CD1c-positive myeloid dendritic cell (primary cell): ENCODE results near the gene SNX24.

ENCODE experiments used
- DNase-seq: peaks from one replicate; pipeline ENCODE4 v3.0.0-alpha.2; 2016; ENCODE audit errors: extremely low spot score

SNX24 gene

DNA sequence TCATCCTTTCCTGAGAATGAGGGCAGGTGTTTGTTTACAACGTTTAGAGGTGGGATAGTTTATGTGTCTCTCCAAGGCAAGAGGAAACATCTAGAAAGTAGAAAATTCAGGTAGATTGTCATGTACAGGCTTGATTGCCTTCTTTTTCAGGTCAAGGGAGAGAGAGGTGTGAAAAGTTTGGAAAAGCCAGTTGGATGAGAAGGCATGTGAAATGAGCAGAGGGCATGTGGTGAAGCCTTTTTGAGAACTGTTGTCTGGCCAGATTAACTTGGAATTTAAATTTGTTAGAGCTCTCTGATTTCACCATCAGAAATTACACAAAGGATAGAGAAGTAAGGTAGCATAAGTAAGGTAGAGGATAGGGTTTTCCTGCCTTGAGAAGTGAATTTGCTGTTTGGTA is 74.6 kb downstream of the SNX24 start:
- no peak for DNase-seq

DNA sequence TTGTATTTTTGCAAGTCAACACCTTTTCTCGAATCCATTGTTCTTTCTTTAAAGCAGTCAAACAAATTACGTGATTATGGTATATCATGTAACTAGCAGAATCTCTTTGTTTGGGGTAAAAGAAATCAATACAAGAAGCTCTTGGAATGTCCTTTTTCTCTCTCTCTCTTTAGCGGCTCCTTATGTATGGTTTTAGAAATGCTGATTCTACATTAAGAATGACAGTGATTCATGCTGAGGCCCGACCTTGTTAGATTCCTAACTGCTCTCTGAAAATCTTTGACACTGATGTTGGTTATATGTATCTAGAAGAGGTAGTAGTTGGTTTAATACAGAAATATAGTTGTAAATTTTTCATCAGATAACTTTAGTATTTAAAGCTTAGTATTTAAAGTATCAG is 76.4 kb downstream of the SNX24 start:
- no peak for DNase-seq

DNA sequence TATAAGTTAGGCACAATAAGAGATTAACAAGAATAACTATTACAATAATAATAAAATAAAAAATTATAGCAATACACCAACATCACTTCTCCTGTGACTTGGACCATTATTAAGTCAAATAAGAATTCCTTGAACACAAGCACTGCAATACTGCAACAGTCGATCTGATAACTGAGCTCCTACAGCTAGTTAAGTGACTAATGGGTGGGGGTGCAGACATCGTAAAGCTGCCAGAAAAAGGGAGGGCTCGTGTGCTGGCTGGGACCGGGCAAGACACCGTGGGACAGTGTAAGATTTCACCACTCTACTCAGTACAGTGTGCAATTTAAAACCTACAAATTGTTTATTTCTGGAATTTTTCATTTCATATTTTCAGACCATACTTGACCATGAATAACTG is 78.8 kb downstream of the SNX24 start:
- DNase-seq = no peak

DNA sequence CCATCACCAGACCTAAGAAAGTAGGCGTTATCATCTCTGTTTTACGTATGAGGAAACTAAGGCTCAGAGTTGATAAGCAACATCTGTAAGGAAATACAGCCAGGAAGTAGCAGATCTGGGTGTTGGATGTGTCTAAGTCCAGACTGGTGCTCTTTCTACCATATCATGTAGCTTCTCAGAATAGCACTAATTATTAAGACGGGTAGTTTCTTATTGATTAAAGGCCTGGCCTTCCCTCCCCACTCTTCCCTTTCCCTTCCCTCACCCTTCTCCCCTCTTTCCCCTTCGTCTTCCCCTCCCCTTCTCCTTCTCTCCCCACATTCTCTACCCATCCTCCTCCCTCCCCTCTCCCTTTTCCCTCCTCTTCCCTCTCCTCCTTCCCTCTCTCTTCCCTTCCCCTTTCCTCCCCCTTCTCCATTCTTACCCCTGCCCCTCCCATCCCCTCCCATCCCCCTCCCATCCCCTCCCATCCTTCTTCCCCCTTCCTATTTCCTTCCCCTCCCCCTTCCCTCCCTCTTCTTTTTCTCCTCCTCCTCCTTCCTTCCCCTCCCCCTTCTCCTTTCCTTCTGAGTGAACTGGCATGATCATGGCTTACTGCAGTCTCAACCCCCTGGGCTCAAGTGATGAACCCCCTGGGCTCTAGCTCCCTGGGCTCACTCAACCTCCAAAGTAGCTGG is 79.4 kb downstream of the SNX24 start:
- no peak for DNase-seq

DNA sequence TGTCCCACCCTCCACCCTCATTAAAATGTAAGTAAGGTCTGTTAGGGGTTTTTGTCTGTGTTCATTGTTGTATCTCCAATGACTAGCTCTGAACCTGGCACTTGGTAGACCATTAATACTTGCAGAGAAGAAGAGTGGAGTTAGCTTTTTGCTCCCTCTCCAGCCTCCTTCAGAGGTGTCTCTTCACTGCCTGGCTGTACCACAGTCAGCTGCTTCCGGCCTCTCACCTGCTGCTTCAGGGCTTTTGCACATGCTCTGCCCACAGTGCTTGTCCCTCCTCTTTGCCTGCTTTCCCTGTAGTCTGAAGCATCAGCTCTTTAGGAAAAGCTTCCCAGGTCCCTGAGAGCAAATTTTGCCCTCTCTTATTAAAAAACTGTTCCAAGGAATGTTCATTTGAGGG is 83.6 kb downstream of the SNX24 start:
- no peak for DNase-seq

DNA sequence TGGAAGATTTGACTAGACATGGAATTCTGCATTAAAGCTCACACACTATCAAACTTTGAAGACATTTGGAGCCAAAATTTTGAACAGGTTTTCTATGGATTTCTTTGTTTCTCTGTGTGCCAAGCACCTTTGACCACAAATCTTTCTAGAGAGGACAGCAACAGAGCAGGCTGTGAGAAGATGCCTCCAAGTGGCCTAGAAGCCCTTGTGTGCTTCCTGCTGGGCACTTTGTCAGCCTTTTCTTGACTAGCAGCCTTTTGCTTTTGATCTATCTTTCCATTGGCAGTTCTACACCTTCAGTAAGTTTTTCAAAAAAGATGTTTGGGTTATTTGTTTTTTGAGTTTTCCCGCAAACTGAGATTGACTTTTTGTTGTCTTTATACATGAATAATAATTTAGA is 84.6 kb downstream of the SNX24 start:
- DNase-seq = no peak

DNA sequence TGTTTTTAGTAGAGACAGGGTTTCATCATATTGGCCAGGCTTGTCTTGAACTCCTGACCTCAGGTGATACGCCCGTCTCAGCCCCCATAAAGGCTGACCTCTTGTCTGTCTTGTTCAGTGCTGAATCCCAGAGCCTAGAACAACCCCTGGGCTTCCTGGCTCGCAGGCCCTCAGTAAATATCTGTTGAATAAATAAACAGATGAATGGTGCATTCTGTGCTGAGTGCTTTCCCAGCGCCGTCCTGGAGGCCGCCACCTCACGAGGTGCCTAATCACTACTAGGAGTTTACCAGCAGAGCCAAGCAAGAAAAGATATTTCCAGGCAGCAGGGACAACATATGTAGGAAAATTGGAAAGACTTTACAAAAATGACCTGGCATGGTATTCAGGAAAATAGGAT is 88.5 kb downstream of the SNX24 start:
- DNase-seq = no peak

DNA sequence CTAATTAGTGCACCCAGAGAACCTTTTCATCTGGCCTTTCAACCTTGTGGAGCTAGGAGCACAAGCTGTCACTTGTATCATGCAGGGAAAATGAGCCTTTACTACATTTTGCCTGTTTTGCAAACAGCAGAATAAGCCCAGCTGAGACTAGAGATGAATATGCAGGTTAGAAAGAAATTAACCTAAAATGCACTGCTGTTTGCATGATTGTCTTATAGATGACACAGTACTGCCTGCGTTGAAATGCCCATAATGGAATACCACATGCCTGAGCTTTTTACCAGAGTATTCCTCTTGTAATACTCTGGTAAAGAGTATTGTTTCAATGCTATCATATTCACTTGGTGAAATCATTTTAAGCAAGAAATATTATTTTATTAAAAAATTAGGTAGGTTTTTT is 90.7 kb downstream of the SNX24 start:
- no peak for DNase-seq

DNA sequence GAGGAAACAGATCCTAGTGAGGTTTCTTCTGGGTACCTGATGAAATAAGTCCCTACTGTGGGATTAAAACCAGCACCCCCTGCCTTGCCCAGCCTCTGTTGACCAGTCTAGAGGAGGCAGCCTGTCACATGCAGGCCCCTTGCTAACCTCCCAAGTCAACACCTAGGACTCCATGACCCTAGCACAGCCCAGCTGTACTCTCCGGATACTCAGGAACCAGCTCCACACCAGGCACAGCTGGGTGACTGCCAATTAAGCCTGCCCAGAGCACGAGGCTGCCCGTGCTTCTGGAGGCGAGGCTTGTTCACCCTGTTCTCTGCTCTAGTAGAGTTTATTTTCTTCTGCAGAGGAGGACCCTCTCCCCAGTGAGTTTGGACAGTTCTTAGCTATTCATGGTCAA is 92.5 kb downstream of the SNX24 start:
- DNase-seq = no peak

DNA sequence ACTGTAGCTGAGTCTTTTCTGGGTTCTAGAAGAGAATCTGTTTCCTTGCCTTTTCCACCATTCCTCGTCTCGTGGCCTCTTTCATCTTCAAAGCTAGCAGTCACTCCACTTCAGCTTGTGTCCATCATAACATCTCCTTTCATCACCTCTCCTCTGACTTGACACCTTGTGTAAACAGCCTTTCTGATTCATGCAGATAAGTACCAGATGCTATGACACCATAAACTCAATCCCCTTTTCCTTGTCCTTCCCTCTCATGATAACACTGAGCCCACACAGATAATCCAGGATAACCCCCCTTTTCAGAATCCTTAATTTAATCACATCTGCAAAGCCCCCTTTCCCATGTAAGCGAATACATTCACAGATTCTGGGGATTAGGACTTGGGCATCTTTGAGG is 95.5 kb downstream of the SNX24 start:
- no peak for DNase-seq

DNA sequence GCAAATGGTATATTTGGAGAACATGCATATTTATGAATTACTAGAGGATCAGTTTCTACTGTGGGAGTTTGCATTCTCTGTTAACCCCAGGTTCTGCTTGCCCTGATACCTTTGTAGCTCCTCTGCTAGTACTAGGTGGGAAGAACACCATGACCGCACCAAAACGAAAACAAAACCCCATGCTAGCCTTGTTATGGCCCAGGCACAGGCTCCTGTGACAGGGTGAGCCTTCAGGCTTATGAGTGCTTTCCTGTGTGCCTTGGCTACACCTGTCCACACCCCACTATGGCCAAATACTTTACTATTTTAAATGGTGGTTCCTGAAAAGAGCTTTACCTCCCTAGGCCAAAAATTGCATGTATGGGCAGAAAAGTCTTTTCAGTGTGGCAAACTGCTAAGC is 96.3 kb downstream of the SNX24 start:
- DNase-seq = no peak

DNA sequence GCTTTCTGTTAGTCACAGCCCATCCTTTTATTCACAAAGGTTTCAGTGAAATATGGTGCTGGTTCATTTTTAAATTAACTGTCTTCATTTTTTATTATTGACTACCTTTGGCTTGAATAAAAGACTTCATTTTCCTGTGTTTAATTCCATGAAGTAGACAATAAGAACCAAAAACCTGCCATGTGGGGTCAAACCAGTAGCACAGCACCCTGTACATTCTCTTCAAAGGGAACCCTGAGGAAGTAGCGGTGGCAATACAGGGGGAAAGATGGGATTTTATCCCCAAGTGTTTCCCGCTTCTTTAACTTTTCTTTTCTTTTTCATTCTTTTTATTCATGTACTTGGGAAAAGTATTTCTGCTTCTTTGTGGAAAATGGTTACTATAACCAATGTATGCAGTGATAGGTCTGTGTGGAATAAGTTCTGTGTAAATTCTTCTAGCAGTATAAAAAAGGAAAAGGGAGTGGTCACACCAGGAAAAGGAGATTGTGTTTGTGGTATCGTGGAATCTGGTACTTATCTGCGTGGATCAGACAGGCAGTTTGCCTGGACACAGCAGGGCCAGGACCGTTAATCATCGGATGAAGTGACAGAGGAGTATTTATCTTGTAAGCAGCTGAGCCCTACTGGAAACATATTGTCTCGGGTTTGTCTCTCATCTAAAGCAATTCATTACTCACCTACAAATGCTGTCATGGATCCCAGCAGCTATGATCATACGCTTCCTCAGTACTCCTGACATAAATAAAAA is 96.9 kb downstream of the SNX24 start:
- DNase-seq = no peak

DNA sequence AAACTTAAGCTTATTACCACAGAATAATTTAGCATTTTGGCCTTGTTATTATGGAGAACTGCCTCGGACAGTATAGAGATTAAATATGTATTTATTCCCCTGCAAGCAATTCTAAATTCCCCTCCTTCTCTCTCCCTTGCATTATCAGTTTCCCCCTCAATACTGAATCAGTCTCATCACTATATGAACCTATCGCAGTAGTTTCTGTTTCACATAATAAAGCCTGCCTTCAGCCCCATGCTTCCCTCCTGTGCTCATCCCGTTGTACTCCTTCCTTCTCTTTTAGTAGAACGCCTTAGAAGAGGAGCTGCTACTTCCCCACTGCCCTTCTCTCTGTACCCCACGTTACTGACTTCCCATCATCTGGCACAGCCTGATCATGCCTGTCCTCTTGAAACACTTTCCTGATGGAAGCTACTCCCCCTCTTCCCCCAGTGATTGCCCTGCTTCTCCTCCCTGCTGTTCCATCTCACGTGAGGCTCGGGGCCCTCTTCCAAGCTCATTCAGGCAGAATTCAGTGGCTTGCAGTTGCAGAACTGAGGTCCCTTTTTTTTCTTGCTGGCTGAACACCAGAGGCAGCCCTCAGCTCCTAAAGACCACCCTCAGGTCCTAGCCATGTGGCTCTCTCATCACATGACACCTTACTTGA is 97.8 kb downstream of the SNX24 start:
- no peak for DNase-seq

DNA sequence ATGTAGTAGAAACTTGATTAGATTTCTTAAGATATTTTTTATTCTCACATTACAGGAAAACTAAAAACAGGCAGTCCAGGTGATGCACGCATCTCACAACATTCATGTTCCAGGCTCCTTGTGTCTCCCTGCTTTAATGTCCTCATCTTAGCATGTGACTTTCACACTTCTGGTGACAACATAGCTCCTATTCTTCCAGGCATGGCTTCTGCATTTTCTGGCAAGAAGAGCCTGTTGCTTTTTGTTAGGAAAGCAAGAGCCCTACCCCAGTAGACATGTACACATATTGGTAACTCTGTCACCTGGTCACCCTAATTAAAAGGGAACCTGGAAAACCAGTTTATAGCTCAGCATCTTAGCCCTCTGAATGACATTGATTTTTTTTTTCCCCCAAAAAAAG is 98.6 kb downstream of the SNX24 start:
- no peak for DNase-seq

DNA sequence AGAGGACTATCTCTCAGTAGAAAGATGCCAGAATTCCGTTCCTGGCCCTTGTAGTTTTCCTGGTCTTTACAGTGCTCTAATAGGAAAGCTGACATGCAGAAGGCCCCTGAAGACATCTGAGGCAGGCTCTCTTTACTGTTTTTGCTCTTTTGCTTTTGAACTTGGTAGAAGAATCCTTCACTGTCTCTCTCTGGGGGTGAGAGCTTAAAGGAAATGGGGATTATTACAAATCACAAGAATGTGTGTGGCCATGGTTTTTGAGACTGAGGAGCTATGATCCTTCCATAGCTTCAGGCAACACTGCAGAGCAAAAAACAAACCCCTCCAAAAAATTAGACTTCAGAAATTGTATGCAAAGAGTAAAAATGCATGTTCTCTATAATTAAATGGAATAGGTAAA is 102.0 kb downstream of the SNX24 start:
- no peak for DNase-seq

DNA sequence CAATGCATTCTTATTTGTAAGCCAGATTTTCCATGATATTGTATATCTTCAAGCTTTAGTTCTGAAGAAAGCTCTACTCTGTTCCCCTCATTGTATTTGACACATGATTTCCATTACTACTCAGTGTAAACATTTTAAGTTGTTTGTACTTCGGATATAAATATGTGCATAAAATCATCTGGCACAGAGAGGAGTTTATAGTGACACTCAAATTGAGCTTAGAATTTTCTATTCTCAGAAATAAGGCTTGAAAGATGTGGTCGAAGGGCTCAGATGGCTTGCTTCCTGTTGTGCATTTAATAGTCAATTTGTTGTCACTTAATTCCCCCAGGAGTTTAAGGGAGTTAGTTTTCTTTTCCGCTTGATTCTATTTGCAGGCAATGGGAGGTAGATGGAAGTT is 102.4 kb downstream of the SNX24 start:
- no peak for DNase-seq

DNA sequence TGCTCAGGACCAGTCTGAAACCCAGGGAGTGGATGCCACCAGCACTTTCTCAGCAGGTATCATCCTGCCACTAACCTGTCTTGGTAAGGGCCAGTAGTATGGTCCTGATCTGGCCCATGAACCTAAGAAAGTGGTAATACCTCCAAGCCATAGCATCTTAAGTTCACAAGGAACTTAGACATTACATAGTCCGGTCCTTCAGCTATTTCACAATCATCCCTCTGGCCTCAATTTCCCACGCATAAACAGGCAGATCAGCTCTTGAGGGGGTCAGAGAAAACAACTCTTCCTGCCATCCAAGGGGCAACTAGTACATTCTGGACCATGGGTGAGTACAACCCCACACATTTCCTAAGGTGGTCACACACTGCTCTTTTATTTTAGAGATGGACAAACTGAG is 102.9 kb downstream of the SNX24 start:
- DNase-seq = no peak

DNA sequence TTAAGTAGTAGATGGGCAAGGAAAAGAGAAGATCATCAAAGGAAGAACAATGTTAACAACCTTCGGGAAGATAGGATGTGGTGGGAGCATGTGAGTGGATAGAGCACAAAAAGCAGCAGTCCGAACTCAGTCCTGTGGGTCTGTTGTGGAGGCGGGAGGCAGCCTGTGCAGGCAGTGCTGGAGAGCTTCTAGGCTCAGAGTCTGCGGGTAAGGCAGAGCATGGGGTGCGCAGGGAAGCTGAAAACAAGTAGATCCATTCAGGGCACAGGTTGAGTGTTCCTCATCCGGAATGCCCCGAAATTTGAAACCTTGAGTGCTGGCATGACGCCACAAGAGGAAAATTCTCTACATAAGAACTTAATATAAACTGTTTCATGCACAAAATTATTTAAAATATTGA is 106.2 kb downstream of the SNX24 start:
- DNase-seq = no peak

DNA sequence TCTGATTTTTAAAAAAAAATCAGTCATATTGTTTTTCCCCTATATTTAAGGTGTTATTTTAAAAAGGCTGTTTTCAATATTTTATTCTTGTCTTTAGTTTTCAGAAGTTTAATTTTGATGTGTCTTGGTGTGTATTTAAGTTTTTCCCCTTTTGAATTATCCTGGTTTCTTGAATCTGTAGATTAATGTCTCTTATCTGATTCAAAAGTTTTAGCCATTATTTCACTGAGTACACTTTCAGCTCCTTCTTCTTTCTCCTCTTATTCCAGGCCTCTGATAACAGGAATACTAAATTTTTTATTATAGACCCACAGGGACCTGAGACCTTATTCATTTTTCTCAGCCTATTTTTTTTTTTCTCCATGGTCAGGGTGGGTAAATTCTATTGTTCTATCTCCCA is 109.3 kb downstream of the SNX24 start:
- no peak for DNase-seq

DNA sequence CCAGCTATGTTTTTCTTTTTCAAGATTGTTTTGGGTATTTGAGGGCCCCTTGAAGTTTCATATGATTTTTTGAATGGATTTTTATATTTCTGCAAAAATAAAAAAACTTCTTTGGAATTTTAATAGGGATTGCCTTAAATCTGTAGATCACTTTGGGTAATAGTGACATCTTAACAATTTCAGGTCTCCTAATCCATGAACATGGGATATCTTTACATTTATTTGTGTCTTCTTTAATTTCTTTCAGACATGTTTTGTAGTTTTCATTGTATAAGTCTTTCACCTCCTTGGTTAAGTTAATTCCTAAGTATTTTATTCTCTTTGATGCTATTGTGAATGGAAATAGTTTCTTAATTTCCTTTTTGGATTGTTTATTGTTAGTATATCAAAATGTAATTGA is 112.0 kb downstream of the SNX24 start:
- no peak for DNase-seq

DNA sequence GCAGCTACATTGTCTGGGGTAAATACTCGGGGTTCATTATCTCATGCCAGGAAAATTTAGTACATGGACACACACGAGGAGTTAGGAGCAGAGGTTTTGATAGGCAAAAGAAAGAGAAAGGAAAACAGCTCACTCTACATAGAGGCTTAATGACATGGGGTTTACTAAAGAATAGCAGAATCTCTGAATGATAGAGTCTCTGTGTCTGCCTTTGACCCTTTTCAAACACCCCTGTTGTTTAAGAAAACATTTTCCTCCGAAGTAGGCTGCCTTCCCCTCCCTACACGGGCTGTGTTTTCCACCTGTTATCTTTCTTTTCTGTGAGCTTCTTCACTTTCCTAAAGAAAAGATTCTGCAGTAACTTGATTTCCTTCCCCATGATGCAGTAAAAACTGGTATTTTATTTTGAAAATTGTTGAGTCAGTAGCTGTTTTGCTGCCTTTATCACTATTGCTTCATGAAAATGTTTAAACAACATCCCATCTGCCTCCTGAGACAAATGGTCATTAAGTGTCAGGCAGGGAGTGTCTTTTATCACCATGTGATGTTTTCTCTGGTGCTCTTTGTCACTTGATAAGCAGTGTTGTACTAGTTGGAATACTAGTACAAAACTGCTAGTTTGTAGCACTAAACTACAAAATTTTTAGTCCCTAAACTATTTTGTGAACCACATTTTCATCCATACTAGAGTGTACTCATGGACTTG is 114.5 kb downstream of the SNX24 start:
- DNase-seq = no peak

DNA sequence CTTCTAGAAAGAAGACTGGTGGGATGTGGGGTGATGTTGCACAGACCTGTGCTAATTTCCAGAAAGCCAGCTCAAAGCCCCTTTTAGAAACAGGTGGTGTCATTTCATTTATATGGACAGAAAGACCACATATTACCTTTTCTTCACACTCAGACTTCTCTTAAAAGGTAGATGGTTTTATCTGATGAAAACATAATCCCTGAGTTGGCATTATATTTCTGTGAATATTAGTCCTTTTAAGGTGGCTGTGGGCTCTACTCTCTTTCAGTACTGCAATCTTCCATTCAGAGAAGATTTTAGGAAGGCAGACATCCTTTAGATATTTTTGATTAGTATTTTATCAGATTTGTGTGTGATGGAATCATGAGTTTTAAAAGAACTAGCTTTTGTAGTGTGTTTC is 117.9 kb downstream of the SNX24 start:
- DNase-seq = no peak

DNA sequence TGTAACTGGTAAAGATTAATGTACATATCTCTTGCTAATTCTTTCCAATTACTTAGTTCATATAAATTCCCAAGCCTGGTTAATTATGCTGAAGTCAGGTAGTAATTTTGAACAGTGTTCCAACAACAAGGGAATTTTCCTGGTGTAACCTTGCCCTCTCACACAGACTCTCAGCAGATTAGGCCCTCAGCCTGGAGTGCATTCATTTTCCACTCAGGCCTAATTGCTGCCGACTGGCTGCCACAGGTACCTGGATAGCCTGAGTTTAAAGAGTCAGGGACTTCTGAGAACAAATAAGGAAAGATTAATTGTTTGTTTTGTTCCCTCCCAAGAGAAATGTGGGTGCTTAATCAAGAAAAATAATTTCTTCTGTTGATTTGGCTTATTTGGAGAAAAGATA is 119.7 kb downstream of the SNX24 start:
- no peak for DNase-seq
